Stromal cell of bone marrow (primary cell): Measurements from ENCODE around the gene CYB561A3.
"Not testable (repeated sequence)": the region's sequence is repeated elsewhere in the genome, so short reads cannot be mapped to it uniquely, and the experiment has no call there.

Source experiments
- DNase-seq: peaks from one replicate; pipeline ENCODE4 v3.0.0-alpha.2; 2012; ENCODE audit warnings: low read depth

The CYB561A3 gene, protein sequence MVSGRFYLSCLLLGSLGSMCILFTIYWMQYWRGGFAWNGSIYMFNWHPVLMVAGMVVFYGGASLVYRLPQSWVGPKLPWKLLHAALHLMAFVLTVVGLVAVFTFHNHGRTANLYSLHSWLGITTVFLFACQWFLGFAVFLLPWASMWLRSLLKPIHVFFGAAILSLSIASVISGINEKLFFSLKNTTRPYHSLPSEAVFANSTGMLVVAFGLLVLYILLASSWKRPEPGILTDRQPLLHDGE

GRCh38 chr11:61361741-61362541, at the start of gene CYB561A3, which contains the start of gene TMEM138:
Gene CYB561A3 (minus strand): TSS chr11:61361882. CDS start chr11:61356713, 5,169 bp downstream.
Gene TMEM138 (plus strand): TSS chr11:61362374. CDS start chr11:61364391, 2,017 bp downstream.
- peak; percentile 87 for DNase-seq

- DNase-seq: no peak
Measured at GRCh38 chr11:61406991-61407728, 45.5 kb upstream of the CYB561A3 start.

DNA sequence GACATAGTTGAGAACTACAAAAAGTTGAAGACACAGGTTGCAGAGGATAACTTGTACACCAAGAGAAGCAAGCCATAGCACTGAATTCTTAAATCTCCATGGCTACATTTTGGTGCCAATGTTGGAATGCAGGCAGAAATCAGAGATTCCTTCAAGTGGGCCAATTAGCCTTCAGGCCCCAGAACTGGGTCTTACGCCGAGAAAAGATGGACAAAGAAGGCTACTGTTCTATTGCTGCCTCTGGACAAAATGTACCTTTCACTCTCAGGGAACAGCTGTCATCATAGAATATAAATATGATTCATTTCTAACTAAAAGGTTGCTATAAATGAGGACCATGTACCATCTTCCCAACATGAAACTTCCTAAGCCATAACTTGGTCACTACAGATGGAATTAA, 44.4 kb upstream of the CYB561A3 start:
- DNase-seq: no peak

GRCh38 chr11:61404641-61405040, 43.0 kb upstream of the CYB561A3 start:
- DNase-seq: no peak

DNA sequence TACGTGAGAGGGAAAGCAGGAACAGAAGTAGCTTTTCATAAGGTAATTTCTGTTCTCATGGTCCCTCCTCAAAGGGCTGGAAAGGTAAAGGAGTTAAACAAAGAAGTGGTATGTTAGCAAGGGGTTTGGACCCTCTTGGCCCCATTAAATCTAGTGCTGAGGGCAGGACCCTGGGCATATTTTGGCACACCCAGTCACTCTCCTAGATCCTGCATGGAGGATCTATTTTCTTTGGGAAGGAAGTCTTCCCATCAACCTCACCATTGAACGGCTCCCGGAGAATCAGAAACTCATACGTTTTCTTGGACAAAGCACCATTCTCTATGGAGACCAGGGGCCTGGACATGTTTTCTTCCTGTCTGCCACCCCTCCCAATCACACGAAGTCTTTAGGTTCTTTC, 42.4 kb upstream of the CYB561A3 start:
- no peak for DNase-seq

DNA sequence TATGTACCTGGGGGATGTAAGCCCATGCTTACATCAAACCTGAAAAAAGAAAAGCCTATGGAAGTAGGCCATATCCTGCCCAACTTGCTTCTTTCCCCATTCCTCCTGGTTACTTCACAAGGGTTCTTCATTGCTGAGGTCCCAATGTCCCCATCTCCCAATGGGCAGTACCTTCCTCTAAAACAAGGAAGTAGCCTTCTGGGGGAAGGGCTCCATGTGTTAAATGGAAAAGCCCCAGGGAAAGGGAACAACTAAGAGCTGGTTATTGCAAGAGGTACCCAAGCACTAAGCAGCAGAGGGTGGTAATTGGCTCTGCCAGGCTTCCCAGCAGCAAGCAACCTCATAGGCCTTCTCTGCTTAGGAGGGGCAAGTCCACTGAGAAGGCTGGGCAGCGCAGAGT, 42.0 kb upstream of the CYB561A3 start:
- no peak for DNase-seq

- DNase-seq: no peak
Measured at GRCh38 chr11:61401573-61401972, 39.9 kb upstream of the CYB561A3 start.

DNA sequence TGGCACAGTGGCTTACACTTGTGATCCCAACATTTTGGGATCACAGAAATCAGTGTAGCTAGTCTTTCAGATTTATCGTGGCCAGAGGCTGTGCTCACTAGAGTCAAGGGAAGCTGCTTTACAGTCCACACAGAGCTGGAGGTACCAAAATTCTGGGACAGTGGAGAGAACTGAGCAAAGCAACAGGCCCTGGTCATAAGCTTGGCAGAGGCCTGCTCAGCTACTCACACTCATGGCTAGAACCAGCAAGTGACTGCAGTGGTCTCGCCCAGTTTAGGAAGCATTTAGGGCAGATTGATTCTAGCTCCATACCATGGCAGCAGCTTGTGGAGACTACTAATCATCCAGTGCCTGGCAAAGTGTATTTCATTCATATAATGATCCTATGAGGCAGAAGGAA, 39.5 kb upstream of the CYB561A3 start:
- no peak for DNase-seq

DNA sequence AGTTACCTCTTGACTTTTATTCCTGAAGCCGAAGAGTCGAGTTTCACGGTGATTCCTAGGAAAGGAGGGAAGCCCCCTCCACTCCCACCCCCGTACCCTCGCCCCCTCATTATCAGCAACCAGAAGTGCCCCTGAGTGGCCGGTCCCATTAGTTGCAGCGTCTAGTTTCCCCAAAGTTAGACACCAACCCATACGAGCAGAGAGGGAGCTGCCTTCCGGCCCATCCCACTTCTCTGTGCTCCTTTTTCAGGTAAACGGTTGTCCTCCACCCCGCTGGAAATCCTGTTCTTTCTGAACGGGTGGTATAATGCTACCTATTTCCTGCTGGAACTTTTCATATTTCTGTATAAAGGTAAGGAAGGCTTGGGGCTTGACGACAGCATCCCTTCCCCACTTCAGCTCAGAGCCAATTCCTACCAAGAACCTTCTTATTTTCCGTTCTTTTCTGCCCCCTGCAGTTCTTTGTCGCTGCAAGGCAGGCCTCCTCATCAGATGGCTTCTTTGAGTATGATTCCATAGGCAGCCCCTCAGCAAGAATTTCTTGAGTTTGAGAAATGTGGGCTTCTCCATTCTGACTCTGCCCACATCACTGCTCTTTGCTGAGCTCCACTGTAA, 31.4 kb upstream of the CYB561A3 start:
- no peak for DNase-seq

GRCh38 chr11:61390161-61390560, 28.5 kb upstream of the CYB561A3 start:
- no peak for DNase-seq

GRCh38 chr11:61384271-61385242, 22.9 kb upstream of the CYB561A3 start:
- no peak for DNase-seq

DNA sequence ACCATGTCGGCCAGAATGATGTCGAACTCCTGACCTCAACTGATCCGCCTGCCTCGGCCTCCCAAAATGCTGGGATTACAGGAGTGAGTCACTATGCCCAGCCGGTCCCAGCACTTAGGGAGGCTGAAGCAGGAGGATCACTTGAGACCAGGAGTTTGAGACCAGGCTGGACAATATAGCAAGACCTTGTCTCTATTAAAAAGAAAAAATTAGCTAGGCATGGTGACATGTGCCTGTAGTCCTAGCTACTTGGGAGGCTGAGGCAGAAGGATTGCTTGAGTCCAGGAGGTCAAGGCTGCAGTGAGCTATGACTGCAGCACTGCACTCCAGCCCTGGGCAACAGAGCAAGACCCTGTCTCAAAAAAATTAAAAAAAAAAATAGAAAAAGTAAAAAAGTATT, 22.2 kb upstream of the CYB561A3 start:
- not testable (repeated sequence) for DNase-seq

DNA sequence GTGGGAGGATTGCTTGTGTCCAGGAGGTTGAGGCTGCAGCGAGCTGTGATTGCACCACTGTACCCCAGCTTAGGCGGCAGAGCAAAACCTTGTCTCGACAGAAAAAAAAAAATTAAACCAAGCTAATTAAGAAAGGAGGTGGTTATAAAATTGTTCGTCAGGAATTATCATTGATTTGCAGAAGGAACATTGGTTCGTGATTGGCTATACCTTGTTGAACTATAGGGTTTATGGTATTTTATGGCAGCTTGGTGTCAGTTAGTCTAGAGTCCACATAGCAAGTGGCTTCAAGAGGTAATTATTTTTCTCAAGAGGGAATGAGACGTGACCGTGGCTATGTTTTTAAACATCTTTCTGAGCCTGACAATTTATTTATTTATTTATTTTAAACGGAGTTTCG, 19.2 kb upstream of the CYB561A3 start:
- DNase-seq: no peak

GRCh38 chr11:61378713-61379313, 17.1 kb upstream of the CYB561A3 start:
- peak; percentile 99 for DNase-seq

DNA sequence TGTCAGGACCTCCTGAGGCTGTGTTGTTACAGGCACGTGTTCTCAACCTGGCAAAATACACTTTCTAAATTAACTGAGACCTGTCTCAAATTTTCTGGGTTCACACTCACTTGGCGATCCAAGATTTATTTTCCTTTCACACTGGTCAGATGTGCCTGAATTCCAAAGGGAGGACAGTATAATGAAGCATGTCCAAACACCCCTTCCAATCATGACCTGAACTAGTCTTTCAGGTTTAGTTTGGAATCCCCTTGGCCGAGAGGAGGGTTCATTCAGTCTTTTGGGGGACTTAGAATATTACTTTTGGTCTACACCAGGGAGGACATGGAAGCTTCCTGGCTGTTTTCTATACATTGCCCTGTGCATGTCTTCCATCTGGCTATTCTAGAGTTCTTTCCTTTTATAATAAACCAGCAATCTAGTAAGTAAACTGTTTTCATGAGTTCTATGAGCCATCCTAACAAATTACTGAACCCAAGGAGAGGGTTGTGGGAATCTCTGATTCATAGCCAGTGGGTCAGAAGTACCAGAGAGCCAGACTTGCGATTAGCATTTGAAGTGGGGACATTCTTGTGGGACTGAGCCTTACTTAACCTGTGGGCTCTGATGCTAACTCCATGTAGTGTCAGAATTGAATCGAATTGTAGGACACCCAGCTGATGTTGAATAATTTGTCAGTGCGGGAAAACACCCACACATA, 15.9 kb upstream of the CYB561A3 start:
- peak; percentile 53 for DNase-seq

- no peak for DNase-seq
Measured at GRCh38 chr11:61375761-61376108, 14.1 kb upstream of the CYB561A3 start.

- DNase-seq: no peak
Measured at GRCh38 chr11:61372659-61373420, 11.2 kb upstream of the CYB561A3 start.

DNA sequence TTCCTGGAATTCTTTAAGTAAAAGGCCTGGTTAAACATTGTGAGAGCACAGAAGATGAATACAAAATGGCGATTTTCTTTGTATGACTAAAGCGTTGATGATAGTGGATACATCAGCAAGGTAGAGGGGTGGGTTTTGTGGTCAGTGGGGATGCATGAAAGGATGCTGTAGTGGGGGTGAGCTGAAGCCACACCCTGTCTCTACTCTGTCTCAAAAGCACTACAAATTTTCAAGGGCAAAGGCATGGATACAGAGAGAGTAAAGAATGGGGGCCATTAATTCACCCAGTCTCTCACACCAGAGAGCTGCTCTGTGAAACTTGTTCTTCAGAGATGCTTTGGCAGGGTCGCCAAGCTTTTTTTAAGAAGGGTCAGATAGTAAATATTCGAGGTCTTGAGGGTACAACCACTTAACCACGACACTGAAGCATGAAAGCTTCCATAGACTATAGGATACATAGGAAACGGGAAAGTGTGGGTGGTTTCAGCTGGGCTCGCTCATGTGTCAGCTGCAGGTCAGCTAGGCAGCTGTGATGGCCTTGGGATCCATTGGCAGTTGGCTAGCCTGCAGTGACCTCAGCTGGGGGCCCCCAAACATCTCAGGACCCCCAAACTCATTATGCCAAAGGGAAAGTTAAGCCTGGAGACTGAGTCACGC, 8.8 kb upstream of the CYB561A3 start:
- no peak for DNase-seq
